ENCODE measurements around the gene WDR93. TPM values are rescaled to one million over a fixed set of nuclear protein-coding genes. Genes with fewer than 3 reads are reported as not detected.
A peak's percentile ranks its signal among the peaks of the same experiment; 100 is the strongest.

WDR93 gene
- total RNA-seq, 1 donor from 2014 or later, result not detected

- TF ChIP-seq CTCF (IDR thresholded peaks at IDR 0.05; ENCODE audit: insufficient read depth, low read length, severe bottlenecking), result no peak
- Histone ChIP-seq H3K36me3 (ENCODE audit: control insufficient read depth, insufficient read depth, low read length) (no peaks in the 10 kb centered on the region), H3K4me3 (ENCODE audit: low read depth, low read length) (no peak overlapping the region), H3K27me3 (ENCODE audit: control insufficient read depth, insufficient read depth, low read length) (no peaks in the 10 kb centered on the region)
- no peak for DNase-seq (ENCODE audit: low read depth)
- no peak for FAIRE-seq
Observed at GRCh38 chr15:89669309-89669865, 21.2 kb upstream of the WDR93 start.

GRCh38 chr15:89669941-89670340 is 20.7 kb upstream of the WDR93 start:
- H3K27me3 ChIP-seq (ENCODE audit: control insufficient read depth, insufficient read depth, low read length), result no peaks in the 10 kb centered on the region
- no peaks in the 10 kb centered on the region for H3K36me3 ChIP-seq (ENCODE audit: control insufficient read depth, insufficient read depth, low read length)
- no peak for TF ChIP-seq CTCF (IDR thresholded peaks at IDR 0.05; ENCODE audit: insufficient read depth, low read length, severe bottlenecking)
- no peak for DNase-seq (ENCODE audit: low read depth)
- H3K4me3 ChIP-seq (ENCODE audit: low read depth, low read length), result no peak overlapping the region
- FAIRE-seq, result no peak

DNA sequence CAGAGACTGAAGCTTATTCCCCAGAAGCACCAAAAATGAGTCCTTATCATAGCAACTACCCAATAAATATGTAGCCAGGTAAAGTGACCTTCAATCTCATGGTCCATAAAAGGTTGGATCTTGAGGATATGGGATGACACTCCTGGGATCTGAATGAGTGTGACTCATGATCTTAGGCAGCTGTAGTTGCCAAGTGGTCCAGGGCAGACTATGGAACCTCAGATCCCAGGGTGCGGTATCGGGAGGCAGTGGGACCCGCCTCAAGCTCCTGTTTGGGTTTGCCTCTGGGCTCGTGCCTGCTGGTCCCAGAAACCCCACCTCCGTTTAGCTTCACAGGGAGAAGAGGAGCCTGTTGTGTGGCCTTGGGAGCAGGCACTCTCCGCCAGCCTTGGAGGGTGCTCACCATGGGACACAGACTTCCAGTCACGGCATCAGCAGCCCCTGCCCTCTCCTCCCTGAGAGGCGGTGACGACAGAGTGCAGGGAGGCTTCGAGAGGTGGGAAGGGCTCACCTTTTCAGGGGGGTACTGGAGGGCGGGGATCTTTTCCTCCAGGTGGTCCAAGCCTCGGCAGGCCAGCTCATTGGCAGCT is 19.5 kb upstream of the WDR93 start:
- DNase-seq (ENCODE audit: low read depth) (peak; percentile 7), FAIRE-seq (peak; percentile 28)
- Histone ChIP-seq H3K27me3 (ENCODE audit: control insufficient read depth, insufficient read depth, low read length) (no peaks in the 10 kb centered on the region), H3K36me3 (ENCODE audit: control insufficient read depth, insufficient read depth, low read length) (no peaks in the 10 kb centered on the region), H3K4me3 (ENCODE audit: low read depth, low read length) (no peak overlapping the region)
- TF ChIP-seq CTCF (IDR thresholded peaks at IDR 0.05; ENCODE audit: insufficient read depth, low read length, severe bottlenecking), result no peak

DNA sequence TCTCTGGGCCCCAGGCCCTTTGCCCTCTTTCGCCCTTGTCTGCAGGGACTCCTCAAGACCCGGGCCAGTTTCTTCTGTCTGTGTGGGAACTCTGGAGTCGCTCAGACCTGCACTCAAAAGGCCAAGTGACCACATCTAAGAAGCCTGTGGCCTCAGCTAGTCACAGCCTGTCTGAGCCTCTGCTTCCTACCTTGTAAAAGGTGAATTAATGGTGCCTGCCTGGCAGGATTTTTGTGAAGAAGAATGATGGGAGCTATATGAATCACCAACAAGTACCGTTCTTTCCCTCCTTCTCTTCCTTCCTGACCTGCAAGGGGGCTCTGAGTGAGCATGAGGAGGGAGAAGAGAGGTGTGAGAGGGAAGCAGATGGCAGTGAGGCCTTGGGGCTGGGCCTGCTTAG is 18.9 kb upstream of the WDR93 start:
- peak; percentile 21 for DNase-seq (ENCODE audit: low read depth)
- FAIRE-seq, result no peak
- no peak for TF ChIP-seq CTCF (IDR thresholded peaks at IDR 0.05; ENCODE audit: insufficient read depth, low read length, severe bottlenecking)

GRCh38 chr15:89672221-89673164 is 18.1 kb upstream of the WDR93 start:
- no peak for TF ChIP-seq CTCF (IDR thresholded peaks at IDR 0.05; ENCODE audit: insufficient read depth, low read length, severe bottlenecking)
- H3K27me3 ChIP-seq (ENCODE audit: control insufficient read depth, insufficient read depth, low read length), result no peaks in the 10 kb centered on the region
- FAIRE-seq (no peak), DNase-seq (ENCODE audit: low read depth) (no peak)
- H3K4me3 ChIP-seq (ENCODE audit: low read depth, low read length), result no peak overlapping the region
- no peaks in the 10 kb centered on the region for H3K36me3 ChIP-seq (ENCODE audit: control insufficient read depth, insufficient read depth, low read length)

More for the DNA sequence above, 18.9 kb upstream of the WDR93 start:
- Histone ChIP-seq H3K4me3 (ENCODE audit: low read depth, low read length) (no peak overlapping the region), H3K27me3 (ENCODE audit: control insufficient read depth, insufficient read depth, low read length) (no peaks in the 10 kb centered on the region), H3K36me3 (ENCODE audit: control insufficient read depth, insufficient read depth, low read length) (no peaks in the 10 kb centered on the region)

Data from bronchial epithelial cell (primary cell).